Cardiac septum (tissue), 1 donor: Measurements from ENCODE around the gene MSI2. TPM values are rescaled to one million over a fixed set of nuclear protein-coding genes. Genes with fewer than 3 reads are reported as not detected.

Experiments
- DNase-seq: peaks from one replicate; pipeline ENCODE4 v3.0.0-alpha.2; 2020; ENCODE audit warnings: low spot score
- intact Hi-C: fragments of 100-400 bp; cut with DNase I; formaldehyde crosslinking; loops from one replicate; pipeline ENCODE4 v1.14.0; 2022
- total RNA-seq: library from RNA; stranded (reverse); fragmentation: NEBNext Ultra II Directional; extraction: Animal tissue kit (Norgen Biotek cat#: 25700); gene quantifications from one replicate; pipeline ENCODE4 v1.2.1, GENCODE V29; 2021
- donor health status: DM: no; HTN: no; CAD: no.

MSI2 gene
- total RNA-seq, 1 donor from 2014 or later: 112 TPM

GRCh38 chr17:57242148-57242547 lies 14.2 kb upstream of the MSI2 start:
- DNase-seq: no peak
- intact Hi-C loops: loop anchor here (5.0 to 10.0 kb wide), 4 partner anchors 125 to 593 kb away; partner anchors contain the start of gene CCDC182

- intact Hi-C loops: loop anchor here (1.0 to 10.0 kb wide), 5 partner anchors 124 to 592 kb away; partner anchors contain the start of gene CCDC182
- no peak for DNase-seq
These were observed 13.1 kb upstream of the MSI2 start for GRCh38 chr17:57243171-57243622.

- DNase-seq: no peak
- intact Hi-C loops: loop anchor here (10.0 kb wide), 1 partner anchor 589 kb away; no protein-coding TSS in a partner anchor
These were observed 10.5 kb upstream of the MSI2 start for GRCh38 chr17:57245786-57246185.

GRCh38 chr17:57246257-57246656 lies 10.1 kb upstream of the MSI2 start:
- DNase-seq: no peak
- intact Hi-C loops: loop anchor here (10.0 kb wide), 1 partner anchor 589 kb away; no protein-coding TSS in a partner anchor

- DNase-seq: no peak
- intact Hi-C loops: loop anchor here (10.0 kb wide), 1 partner anchor 588 kb away; no protein-coding TSS in a partner anchor
These were observed 9.1 kb upstream of the MSI2 start for GRCh38 chr17:57247261-57247660.

- DNase-seq: no peak
- intact Hi-C loops: loop anchor here (10.0 kb wide), 1 partner anchor 587 kb away; no protein-coding TSS in a partner anchor
These were observed 8.4 kb upstream of the MSI2 start for GRCh38 chr17:57247913-57248312.

GRCh38 chr17:57249520-57249919 lies 6.8 kb upstream of the MSI2 start:
- intact Hi-C loops: loop anchor here (10.0 kb wide), 1 partner anchor 585 kb away; no protein-coding TSS in a partner anchor
- no peak for DNase-seq

- intact Hi-C loops: loop anchor here (10.0 kb wide), 1 partner anchor 354 kb away; no protein-coding TSS in a partner anchor
- no peak for DNase-seq
These were observed 5.0 kb upstream of the MSI2 start for GRCh38 chr17:57251211-57251787.

GRCh38 chr17:57253362-57254065 lies 2.8 kb upstream of the MSI2 start:
- DNase-seq: no peak
- intact Hi-C loops: loop anchor here (10.0 kb wide), 1 partner anchor 351 kb away; no protein-coding TSS in a partner anchor

GRCh38 chr17:57255182-57255775 lies 1.0 kb upstream of the MSI2 start:
- intact Hi-C loops: loop anchor here (5.0 to 10.0 kb wide), 4 partner anchors 102 to 412 kb away; no protein-coding TSS in a partner anchor

GRCh38 chr17:57256708-57257112 lies 387 bp downstream of the MSI2 start:
- intact Hi-C loops: loop anchor here (5.0 to 10.0 kb wide), 4 partner anchors 101 to 411 kb away; no protein-coding TSS in a partner anchor
- no peak for DNase-seq

More at GRCh38 chr17:57255182-57255775, 1.0 kb upstream of the MSI2 start:
- no peak for DNase-seq

- intact Hi-C loops: loop anchor here (5.0 to 10.0 kb wide), 4 partner anchors 100 to 410 kb away; no protein-coding TSS in a partner anchor
- no peak for DNase-seq
These were observed 1.0 kb downstream of the MSI2 start for GRCh38 chr17:57257195-57257894.

- intact Hi-C loops: loop anchor here (5.0 to 10.0 kb wide), 4 partner anchors 99 to 409 kb away; no protein-coding TSS in a partner anchor
- no peak for DNase-seq
These were observed 1.9 kb downstream of the MSI2 start for GRCh38 chr17:57257895-57258851.

GRCh38 chr17:57259306-57259705 lies 3.0 kb downstream of the MSI2 start:
- intact Hi-C loops: loop anchor here (5.0 to 10.0 kb wide), 4 partner anchors 98 to 408 kb away; no protein-coding TSS in a partner anchor
- DNase-seq: no peak

- DNase-seq: no peak
- intact Hi-C loops: loop anchor here (5.0 to 10.0 kb wide), 4 partner anchors 97 to 407 kb away; no protein-coding TSS in a partner anchor
These were observed 3.5 kb downstream of the MSI2 start for GRCh38 chr17:57259817-57260216.

GRCh38 chr17:57260325-57261083 lies 4.2 kb downstream of the MSI2 start:
- DNase-seq: no peak
- intact Hi-C loops: no loop called here

GRCh38 chr17:57261084-57261461 lies 4.8 kb downstream of the MSI2 start:
- intact Hi-C loops: no loop called here
- DNase-seq: no peak
